NT2/D1 (cell line): Measurements from ENCODE around the gene NTN1.

ENCODE experiments used
- DNase-seq: peaks from one replicate; pipeline ENCODE4 v3.0.0-alpha.2; 2011; ENCODE audit warnings: low read depth, low spot score
- H3K27me3 ChIP-seq: 2 replicates; pipeline ENCODE4 v1.6.0; 2011; ENCODE audit warnings: mild to moderate bottlenecking; ENCODE audit not compliant: insufficient read length, insufficient read depth
- H3K36me3 ChIP-seq: 2 replicates; pipeline ENCODE4 v1.6.1; 2011; ENCODE audit warnings: mild to moderate bottlenecking, low read length, mixed read lengths; ENCODE audit not compliant: insufficient read depth, insufficient read length
- H3K4me1 ChIP-seq: 2 replicates; pipeline ENCODE4 v1.5.1; 2011; ENCODE audit not compliant: insufficient read depth, insufficient read length
- H3K4me3 ChIP-seq: 2 replicates; pipeline ENCODE4 v1.5.1; 2011; ENCODE audit warnings: low read depth; ENCODE audit not compliant: insufficient read length
- H3K9ac ChIP-seq: 2 replicates; pipeline ENCODE4 v1.6.0; 2011; ENCODE audit warnings: low read depth; ENCODE audit not compliant: insufficient read length
- H3K9me3 ChIP-seq: 2 replicates; pipeline ENCODE4 v1.5.1; 2011; ENCODE audit warnings: mild to moderate bottlenecking, low read length; ENCODE audit not compliant: insufficient read depth
- SUZ12 ChIP-seq: IDR thresholded peaks from 2 replicates; pipeline ENCODE4 v1.6.1; 2011; ENCODE audit not compliant: insufficient read length, insufficient read depth; ENCODE audit errors: extremely low read depth
- YY1 ChIP-seq: IDR thresholded peaks from 2 replicates; pipeline ENCODE4 v1.6.1; 2011; ENCODE audit not compliant: insufficient read length, insufficient read depth
- ZNF274 ChIP-seq: IDR thresholded peaks from 2 replicates; pipeline ENCODE4 v1.6.1; 2011; ENCODE audit warnings: mild to moderate bottlenecking, low read depth, low read length

The NTN1 gene

GRCh38 chr17:9007052-9007714, 14.1 kb upstream of the NTN1 start:
- Histone ChIP-seq H3K36me3 (no peaks in the 10 kb centered on the region), H3K4me3 (no peak overlapping the region), H3K27me3 (peaks cover 56% of the 10 kb centered on the region), H3K9ac (no peak overlapping the region), H3K4me1 (peaks cover 2% of the 10 kb centered on the region), H3K9me3 (no peaks in the 10 kb centered on the region)
- DNase-seq = no peak
- no peak for TF ChIP-seq YY1
- no peak for TF ChIP-seq SUZ12
- no peak for TF ChIP-seq ZNF274

GRCh38 chr17:9009096-9009495, 12.2 kb upstream of the NTN1 start:
- Histone ChIP-seq H3K36me3 (no peaks in the 10 kb centered on the region), H3K4me3 (no peak overlapping the region), H3K9me3 (no peaks in the 10 kb centered on the region), H3K4me1 (peaks cover 2% of the 10 kb centered on the region), H3K9ac (no peak overlapping the region), H3K27me3 (peaks cover 38% of the 10 kb centered on the region)
- DNase-seq = no peak
- no peak for TF ChIP-seq SUZ12
- TF ChIP-seq ZNF274 = no peak
- TF ChIP-seq YY1 = no peak

GRCh38 chr17:9009737-9010136, 11.6 kb upstream of the NTN1 start:
- no peaks in the 10 kb centered on the region for H3K4me1 ChIP-seq
- no peaks in the 10 kb centered on the region for H3K9me3 ChIP-seq
- no peaks in the 10 kb centered on the region for H3K36me3 ChIP-seq
- H3K27me3 ChIP-seq = peaks cover 31% of the 10 kb centered on the region
- no peak overlapping the region for H3K9ac ChIP-seq
- no peak overlapping the region for H3K4me3 ChIP-seq
- no peak for DNase-seq
- no peak for TF ChIP-seq YY1
- no peak for TF ChIP-seq ZNF274
- no peak for TF ChIP-seq SUZ12

GRCh38 chr17:9011001-9011400, 10.3 kb upstream of the NTN1 start:
- no peak overlapping the region for H3K9ac ChIP-seq
- H3K4me3 ChIP-seq = no peak overlapping the region
- no peaks in the 10 kb centered on the region for H3K36me3 ChIP-seq
- TF ChIP-seq ZNF274 = no peak
- TF ChIP-seq SUZ12 = no peak
- no peak for TF ChIP-seq YY1
- no peaks in the 10 kb centered on the region for H3K4me1 ChIP-seq
- no peaks in the 10 kb centered on the region for H3K9me3 ChIP-seq
- DNase-seq = no peak
- H3K27me3 ChIP-seq = peaks cover 19% of the 10 kb centered on the region

GRCh38 chr17:9016941-9017552, 4.3 kb upstream of the NTN1 start:
- Histone ChIP-seq H3K4me1 (peaks cover 3% of the 10 kb centered on the region), H3K9ac (no peak overlapping the region), H3K9me3 (no peaks in the 10 kb centered on the region), H3K36me3 (no peaks in the 10 kb centered on the region), H3K27me3 (peaks cover 26% of the 10 kb centered on the region), H3K4me3 (no peak overlapping the region)
- no peak for DNase-seq
- TF ChIP-seq SUZ12 (no peak), ZNF274 (no peak), YY1 (no peak)

- TF ChIP-seq YY1 = no peak
- no peak for TF ChIP-seq ZNF274
- no peak for TF ChIP-seq SUZ12
- H3K4me1 ChIP-seq = peaks cover 8% of the 10 kb centered on the region
- H3K9ac ChIP-seq = no peak overlapping the region
- DNase-seq = no peak
- no peak overlapping the region for H3K4me3 ChIP-seq
- H3K9me3 ChIP-seq = no peaks in the 10 kb centered on the region
- H3K36me3 ChIP-seq = peaks cover 7% of the 10 kb centered on the region
- peaks cover 43% of the 10 kb centered on the region for H3K27me3 ChIP-seq
Observed at GRCh38 chr17:9018726-9019125, 2.6 kb upstream of the NTN1 start.

- H3K9me3 ChIP-seq = no peaks in the 10 kb centered on the region
- no peak for DNase-seq
- peak overlapping the region; percentile 54 for H3K9ac ChIP-seq
- TF ChIP-seq YY1 = no peak
- no peak for TF ChIP-seq ZNF274
- TF ChIP-seq SUZ12 = no peak
- H3K36me3 ChIP-seq = peaks cover 7% of the 10 kb centered on the region
- H3K4me1 ChIP-seq = peaks cover 11% of the 10 kb centered on the region
- H3K27me3 ChIP-seq = peaks cover 45% of the 10 kb centered on the region
- peak overlapping the region; percentile 32 for H3K4me3 ChIP-seq
Observed at GRCh38 chr17:9020096-9020823, 1.1 kb upstream of the NTN1 start.
